GM19043 (cell line): ENCODE results near the gene MED7.
A peak's percentile ranks its signal among the peaks of the same experiment; 100 is the strongest.

Source experiments
- ATAC-seq: cut with Tn5 transposase; IDR thresholded peaks from one replicate; pipeline ENCODE4 v1.9.1; 2021; ENCODE audit warnings: low read depth; ENCODE audit not compliant: unreplicated experiment

Gene MED7

DNA sequence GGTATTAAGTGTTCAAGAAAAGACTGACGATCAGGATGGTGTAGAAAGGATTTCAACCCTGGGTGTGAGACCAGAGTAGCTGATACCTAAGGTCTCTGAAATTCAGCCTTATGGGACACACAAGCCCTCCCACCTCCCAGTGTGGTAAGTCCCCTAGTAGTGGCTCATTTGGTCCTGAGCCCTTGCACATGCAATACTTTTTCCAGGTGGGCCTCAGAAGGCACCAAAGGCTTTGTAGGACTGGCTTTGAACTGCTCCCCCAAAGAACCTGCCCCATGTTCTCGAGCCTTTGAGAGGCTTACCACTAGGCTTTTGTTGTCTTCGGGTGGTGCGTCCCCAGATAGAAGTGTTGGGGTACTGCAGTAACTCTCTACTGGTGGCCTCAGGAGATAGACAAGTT is 22.6 kb upstream of the MED7 start:
- ATAC-seq: no peak

GRCh38 chr5:157164521-157164920 is 21.9 kb upstream of the MED7 start:
- no peak for ATAC-seq

DNA sequence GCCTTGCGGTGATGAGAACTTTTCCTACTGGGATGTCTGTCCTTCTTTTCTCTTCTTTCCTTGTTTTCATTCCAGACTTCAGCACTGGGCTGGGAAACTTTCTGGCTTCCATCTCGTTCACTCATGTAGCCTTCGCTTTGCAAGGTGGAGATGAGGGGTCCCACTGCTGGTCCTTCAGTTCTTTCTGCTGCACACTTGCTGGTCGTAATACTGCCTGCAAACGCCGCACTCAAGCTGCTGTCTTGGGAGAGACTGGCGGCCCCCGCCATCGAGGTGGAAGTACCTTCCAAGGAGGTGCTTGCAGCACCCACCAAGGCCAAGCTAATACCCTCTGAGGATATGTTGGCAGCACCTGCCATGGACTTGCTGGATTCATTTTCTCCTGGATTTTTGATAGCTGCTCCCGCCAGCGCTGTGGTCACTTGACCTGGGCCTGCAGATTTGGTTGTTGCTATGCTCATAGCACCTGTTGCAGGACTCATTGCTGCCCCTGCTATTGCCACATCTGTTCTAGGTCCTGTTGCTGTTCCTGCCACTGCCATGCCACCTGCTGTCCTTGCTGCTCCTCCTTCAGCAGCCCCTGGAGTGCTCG is 20.4 kb upstream of the MED7 start:
- no peak for ATAC-seq

DNA sequence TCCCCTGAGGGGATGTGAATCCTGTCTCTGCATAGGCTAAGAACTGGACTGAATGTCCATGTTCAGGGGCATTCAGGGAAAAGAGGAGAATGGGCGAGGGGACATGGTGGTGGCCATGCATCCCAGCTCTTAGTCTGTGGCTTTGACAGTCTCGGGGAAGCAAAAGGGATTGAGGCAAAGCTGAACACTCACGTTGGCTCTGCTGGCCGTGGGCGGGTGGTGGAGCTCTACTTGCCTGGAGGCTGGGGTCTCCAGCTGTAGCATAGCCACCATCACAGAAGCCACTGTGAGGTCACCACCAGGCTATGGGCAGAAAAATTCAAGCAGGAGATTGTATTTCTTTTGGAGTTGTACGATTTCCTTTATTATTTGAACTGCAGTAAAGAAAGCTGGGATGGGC is 19.3 kb upstream of the MED7 start:
- ATAC-seq: no peak

DNA sequence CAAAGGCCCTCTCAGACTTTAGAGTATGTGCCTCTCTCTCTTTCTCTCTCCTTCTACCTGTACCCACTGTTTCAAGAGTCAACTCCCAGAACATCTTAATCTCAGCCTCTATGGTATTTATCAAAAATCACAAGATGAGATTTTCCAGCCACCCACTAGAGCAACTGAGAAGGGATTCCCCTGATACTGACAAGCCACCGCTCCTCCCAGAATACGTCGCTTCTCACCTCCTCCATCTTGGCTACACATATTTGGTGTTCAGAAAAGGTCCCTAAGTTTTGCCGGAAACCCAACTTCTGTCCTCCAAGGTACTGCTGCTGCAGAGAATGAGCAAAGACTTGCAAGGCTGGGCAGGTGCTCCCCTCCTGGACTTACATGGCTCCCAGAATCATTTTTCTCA is 17.3 kb upstream of the MED7 start:
- no peak for ATAC-seq

DNA sequence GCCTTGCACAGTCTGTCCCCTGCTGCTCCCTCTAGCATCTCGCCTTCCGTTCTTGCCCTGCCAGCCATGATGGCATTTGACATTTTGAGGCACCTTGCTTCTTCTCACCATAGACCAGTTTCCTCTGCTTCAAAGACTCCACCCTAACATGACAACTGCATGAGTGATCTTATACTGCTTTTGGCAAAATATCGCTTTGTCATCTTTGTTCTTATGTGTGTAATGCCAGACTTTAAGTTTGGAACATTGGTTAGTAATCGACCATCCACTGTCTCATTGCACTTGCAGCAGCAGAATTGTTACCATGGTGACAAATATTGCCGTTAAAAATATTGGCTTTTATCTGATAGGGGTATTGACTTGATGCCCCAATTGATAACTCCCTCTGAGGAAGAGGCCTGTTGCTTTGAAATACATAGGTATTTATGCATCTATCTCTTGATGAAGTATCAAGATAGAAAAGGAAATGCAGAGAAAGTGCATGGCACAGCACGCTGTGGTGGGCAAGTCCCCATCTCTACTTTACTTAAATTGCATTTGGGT is 16.6 kb upstream of the MED7 start:
- no peak for ATAC-seq

GRCh38 chr5:157157293-157157891 is 14.7 kb upstream of the MED7 start:
- no peak for ATAC-seq

- ATAC-seq: no peak
Measured at GRCh38 chr5:157155297-157155696, 12.6 kb upstream of the MED7 start.

DNA sequence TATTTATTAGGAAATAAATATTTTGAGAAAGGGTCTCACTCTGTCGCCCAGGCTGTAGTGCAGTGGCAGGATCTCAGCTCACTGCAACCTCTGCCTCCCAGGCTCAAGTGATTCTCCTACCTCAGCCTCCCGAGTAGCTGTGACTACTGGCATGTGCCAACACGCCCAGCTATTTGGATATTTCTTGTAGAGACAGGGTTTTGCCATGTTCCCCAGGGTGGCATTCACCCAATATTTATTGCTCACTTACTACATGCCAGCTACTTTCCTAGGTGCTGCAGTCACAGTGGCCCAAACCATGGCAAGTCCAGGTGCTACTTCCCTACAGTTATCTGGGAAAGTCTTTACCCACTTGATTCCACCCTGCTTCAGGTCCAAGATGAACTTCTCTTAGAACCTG is 8.3 kb upstream of the MED7 start:
- no peak for ATAC-seq

GRCh38 chr5:157148734-157149615 is 6.3 kb upstream of the MED7 start:
- peak; percentile 80 for ATAC-seq

GRCh38 chr5:157143127-157143971 is 684 bp upstream of the MED7 start:
- peak; percentile 34 for ATAC-seq

DNA sequence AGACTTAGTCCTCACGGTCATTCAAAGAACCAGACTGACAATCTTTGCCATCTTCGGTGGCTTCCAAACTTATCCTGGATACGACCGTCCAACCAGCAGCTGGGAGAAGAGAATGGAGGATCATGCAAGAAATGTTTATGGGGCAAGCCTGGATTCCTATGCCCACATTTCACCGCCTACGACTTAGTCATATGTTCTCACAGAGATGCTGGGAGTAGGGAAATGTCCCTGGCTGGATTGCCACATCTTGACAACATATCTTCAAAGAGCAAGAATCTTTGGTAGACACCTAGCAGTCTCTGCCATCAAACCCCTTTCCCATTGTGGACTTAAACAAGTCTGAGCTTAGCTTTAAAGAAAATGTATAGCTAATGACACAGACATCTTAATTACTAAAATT is 5.0 kb downstream of the MED7 start:
- ATAC-seq: no peak

DNA sequence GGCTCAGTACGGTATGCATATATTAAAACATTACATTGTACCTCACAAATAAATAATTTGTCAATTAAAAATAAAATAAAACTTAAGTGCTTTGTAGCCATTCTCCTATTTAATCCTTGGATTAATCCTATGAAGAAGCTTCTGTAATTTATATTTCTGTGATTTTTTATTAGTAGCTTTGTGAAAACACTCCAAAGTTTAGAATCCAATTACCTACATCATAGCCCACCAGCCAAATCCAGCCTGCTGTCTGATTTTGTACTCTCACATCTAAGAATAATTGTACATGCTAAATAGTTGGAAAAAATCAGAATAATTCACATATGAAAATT is 10.4 kb downstream of the MED7 start:
- no peak for ATAC-seq

DNA sequence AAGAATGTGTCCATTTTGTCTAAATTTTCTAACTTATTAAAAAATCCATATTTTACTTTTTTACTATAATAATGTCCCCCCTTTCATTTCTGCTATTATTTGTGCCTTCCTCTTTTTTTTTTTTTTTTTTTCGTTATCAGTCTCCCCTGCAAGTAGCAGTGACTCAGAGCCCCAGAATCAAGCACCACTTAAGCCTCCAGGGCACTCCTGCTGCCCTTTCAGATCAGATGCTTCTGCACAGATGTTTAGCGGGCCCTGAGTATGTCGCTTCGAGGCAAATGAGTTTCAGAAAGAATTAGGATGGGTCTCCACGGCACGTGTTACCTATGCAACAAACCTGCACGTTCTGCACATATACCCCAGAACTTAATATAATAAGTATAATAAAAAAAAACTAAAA is 11.7 kb downstream of the MED7 start:
- no peak for ATAC-seq

- ATAC-seq: no peak
Measured at GRCh38 chr5:157121709-157122108, 21.0 kb downstream of the MED7 start.

DNA sequence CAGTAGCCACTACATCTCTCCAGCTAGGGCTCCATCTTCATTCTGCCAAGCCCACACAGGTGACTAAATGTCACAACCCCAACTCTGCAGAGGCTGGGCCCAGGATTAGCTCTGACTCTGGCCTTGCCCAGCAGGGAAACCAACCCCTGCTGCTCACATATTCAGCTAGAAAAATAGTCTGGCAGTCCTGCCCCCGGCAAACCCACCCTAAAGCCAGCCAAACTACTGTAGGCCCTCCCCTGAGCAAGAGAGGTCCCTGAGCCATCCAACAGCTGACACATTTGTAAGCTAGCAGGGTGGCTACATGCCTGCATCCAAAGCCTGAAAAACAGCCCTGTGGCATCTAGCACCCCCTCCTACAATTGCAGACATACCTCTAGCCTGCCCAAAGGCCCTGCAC is 22.6 kb downstream of the MED7 start:
- ATAC-seq: no peak

GRCh38 chr5:157116483-157116954 is 26.1 kb downstream of the MED7 start:
- ATAC-seq: peak; percentile 49

DNA sequence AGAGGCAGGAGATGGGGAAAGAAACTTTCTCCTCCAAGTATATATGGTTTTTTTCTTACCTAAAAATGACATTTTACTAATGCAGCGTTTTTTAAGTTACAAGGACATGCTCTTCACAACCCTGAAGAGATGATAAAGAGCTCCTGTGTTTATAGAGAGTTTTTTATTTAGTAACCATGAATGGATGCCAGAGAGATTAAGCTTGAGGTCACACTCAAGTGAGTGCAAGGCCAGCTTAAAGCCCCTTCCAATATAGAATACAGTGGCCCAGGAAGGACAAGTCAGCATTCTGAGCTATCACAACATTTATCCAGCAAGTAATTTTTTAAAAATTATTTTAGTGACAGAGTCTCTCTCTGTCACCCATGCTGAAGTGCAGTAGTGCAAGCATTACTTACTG is 27.2 kb downstream of the MED7 start:
- no peak for ATAC-seq

GRCh38 chr5:157115012-157115411 is 27.7 kb downstream of the MED7 start:
- no peak for ATAC-seq

DNA sequence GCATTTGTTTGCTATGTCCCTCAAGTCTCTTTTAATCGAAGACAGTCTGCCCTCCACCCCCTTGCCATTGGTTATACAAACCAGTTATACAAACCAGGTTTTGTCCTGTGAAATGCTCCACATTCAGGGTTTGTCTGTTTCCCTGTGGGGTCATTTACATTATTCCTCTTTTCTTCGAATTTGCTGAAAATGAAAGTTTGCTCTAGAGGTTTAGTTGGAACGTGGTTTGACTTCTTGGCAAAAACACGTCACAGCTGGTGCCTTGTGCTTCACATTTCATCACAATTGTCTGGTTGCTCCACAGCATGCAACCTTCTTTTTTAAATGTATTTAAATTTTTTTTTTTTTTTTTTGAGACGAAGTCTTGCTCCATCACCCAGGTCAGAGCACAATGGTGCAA is 29.7 kb downstream of the MED7 start:
- no peak for ATAC-seq

DNA sequence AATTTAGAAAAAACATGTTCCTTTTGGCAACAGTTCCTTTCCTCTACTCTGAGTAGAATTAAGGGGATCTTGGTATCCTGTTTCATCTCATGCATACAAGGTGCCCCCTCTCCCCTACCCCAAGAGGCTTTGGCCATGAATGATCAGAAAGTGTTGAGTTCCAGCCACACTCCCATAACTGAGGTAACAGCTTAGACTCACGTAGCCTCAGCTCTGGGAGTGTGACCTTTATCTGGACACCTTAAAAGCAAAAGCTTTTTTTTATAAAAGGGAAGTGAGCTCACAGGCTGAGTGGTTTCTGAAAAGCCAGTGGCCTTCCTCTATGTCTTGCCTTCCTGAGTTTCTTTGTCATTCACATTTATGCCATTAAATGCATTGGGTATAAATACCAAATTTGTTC is 32.9 kb downstream of the MED7 start:
- peak; percentile 56 for ATAC-seq
